MM.1S (cell line): ENCODE measurements around the gene PLK2.

Experiments
- DNase-seq: peaks from one replicate; pipeline ENCODE4 v3.0.0-alpha.2; 2015
- H2AFZ ChIP-seq: fragments of 300-600 bp; sonication (generic); 2 replicates; pipeline ENCODE4 v1.6.0; 2016; ENCODE audit warnings: antibody characterized with exemption, low read length
- H3F3A ChIP-seq: fragments of 300-600 bp; sonication (generic); 2 replicates; pipeline ENCODE4 v1.6.1; 2016; ENCODE audit warnings: mild to moderate bottlenecking, antibody characterized with exemption, low read length, moderate library complexity, mixed read lengths; ENCODE audit not compliant: insufficient read depth
- H3K27ac ChIP-seq: fragments of 300-600 bp; sonication (generic); 2 replicates; pipeline ENCODE4 v1.5.1; 2016; ENCODE audit warnings: mild to moderate bottlenecking, low read length
- H3K27me3 ChIP-seq: fragments of 300-600 bp; sonication (generic); replicated peaks from 2 replicates; pipeline ENCODE4 v1.6.0; 2016; ENCODE audit warnings: low read length; ENCODE audit not compliant: insufficient read depth
- H3K36me3 ChIP-seq: fragments of 300-600 bp; sonication (generic); replicated peaks from 2 replicates; pipeline ENCODE4 v1.6.1; 2016; ENCODE audit warnings: mild to moderate bottlenecking, low read length, mixed read lengths; ENCODE audit not compliant: insufficient read depth
- H3K4me1 ChIP-seq: fragments of 300-600 bp; sonication (generic); 2 replicates; pipeline ENCODE4 v1.6.1; 2016; ENCODE audit warnings: low read length, mixed read lengths
- H3K4me2 ChIP-seq: fragments of 300-600 bp; sonication (generic); 2 replicates; pipeline ENCODE4 v1.6.0; 2016; ENCODE audit warnings: low read depth, low read length
- H3K4me3 ChIP-seq: fragments of 300-600 bp; sonication (generic); 2 replicates; pipeline ENCODE4 v1.5.1; 2016; ENCODE audit warnings: low read length, mixed read lengths
- H3K79me2 ChIP-seq: fragments of 300-600 bp; sonication (generic); 2 replicates; pipeline ENCODE4 v1.6.1; 2016; ENCODE audit warnings: mixed run types, low read length, mixed read lengths
- H3K9ac ChIP-seq: fragments of 300-600 bp; sonication (generic); 2 replicates; pipeline ENCODE4 v1.6.1; 2016; ENCODE audit warnings: low read length, mixed read lengths
- H3K9me2 ChIP-seq: fragments of 300-600 bp; sonication (generic); replicated peaks from 2 replicates; pipeline ENCODE4 v1.6.1; 2016; ENCODE audit warnings: mild to moderate bottlenecking, low read length, mixed read lengths; ENCODE audit not compliant: insufficient read depth
- H3K9me3 ChIP-seq: fragments of 300-600 bp; sonication (generic); replicated peaks from 2 replicates; pipeline ENCODE4 v1.6.1; 2016; ENCODE audit warnings: mild to moderate bottlenecking, low read length, mixed read lengths; ENCODE audit not compliant: insufficient read depth
- H4K20me1 ChIP-seq: fragments of 300-600 bp; sonication (generic); 2 replicates; pipeline ENCODE4 v1.6.1; 2016; ENCODE audit warnings: mild to moderate bottlenecking, low read length, moderate library complexity, mixed read lengths; ENCODE audit not compliant: insufficient read depth
- CTCF ChIP-seq: fragments of 300-600 bp; sonication (generic); IDR thresholded peaks from 2 replicates; pipeline ENCODE4 v1.5.1; 2016; ENCODE audit warnings: antibody characterized with exemption, low read length, mixed read lengths
- EZH2 ChIP-seq: fragments of 300-600 bp; sonication (generic); optimal IDR thresholded peaks from 2 replicates; pipeline ENCODE3; 2017; ENCODE audit warnings: low read depth, mild to moderate bottlenecking, antibody characterized with exemption, low read length, mixed read lengths
- EZH2phosphoT487 ChIP-seq: fragments of 300-600 bp; sonication (generic); IDR thresholded peaks from 2 replicates; pipeline ENCODE4 v1.6.1; 2018; ENCODE audit warnings: antibody characterized with exemption, low read length

PLK2 gene

DNA sequence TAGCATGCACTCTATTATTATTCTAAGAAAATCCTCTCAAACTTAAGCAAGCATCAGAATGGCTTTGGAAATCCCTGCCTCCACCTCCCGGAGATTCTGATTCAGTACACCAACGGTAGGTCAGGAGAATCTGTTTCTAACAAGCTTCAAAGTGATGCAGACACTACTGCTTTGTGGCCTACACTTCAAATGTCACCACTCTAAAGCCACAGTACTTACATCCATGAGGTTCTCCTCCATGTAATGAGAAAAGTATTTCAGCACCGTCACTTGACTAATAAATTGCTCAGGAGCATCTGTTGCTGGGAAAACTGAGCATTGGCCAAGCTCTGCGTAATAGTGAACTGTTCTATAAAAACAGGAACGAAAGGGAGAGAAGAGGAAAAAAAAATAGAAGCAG, 4.8 kb downstream of the PLK2 start:
- H3K27ac ChIP-seq, result no peak overlapping the region
- H3K36me3 ChIP-seq, result no peaks in the 10 kb centered on the region; the same call in 1 of the 2 replicates
- H4K20me1 ChIP-seq, result no peaks in the 10 kb centered on the region

DNA sequence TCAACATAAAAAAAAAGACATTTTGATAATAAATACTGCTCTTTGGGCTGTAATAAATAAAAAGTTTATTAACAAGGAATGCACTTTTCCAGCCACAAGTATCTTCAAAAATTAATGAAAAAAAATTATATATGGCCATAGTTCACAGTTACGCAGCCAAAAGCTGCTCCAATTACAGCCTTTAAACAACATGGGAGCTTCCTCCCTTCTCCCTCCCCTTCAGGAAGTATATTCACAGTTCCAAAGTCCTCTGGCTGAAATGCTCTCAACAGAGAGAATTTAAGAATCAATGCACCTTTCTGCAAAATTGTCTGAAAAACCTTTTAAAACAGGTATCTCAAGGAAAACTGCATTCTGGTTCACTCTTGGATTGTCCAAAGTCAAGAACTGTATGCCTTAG, 5.9 kb downstream of the PLK2 start:
- Histone ChIP-seq H4K20me1 (no peaks in the 10 kb centered on the region), H3K36me3 (no peaks in the 10 kb centered on the region; the same call in 1 of the 2 replicates), H3K4me2 (no peak overlapping the region), H3K9ac (no peak overlapping the region), H3K9me2 (no peaks in the 10 kb centered on the region), H3F3A (no peaks in the 10 kb centered on the region), H3K4me1 (0 out of 2 replicates have a peak, but pooled peaks cover 7% of the 10 kb centered on the region), H3K79me2 (peaks cover 4% of the 10 kb centered on the region; the same call in 1 of the 2 replicates), H3K27ac (no peak overlapping the region), H3K9me3 (no peaks in the 10 kb centered on the region), H2AFZ (no peak overlapping the region), H3K4me3 (no peak overlapping the region), H3K27me3 (no peaks in the 10 kb centered on the region)
- no peak for TF ChIP-seq EZH2
- no peak for TF ChIP-seq CTCF
- no peak for TF ChIP-seq EZH2phosphoT487
- no peak for DNase-seq

More for the DNA sequence above, 4.8 kb downstream of the PLK2 start:
- no peak overlapping the region for H3K9ac ChIP-seq
- H3K4me3 ChIP-seq, result no peak overlapping the region
- no peaks in the 10 kb centered on the region for H3F3A ChIP-seq
- no peak for DNase-seq
- no peaks in the 10 kb centered on the region for H3K9me2 ChIP-seq
- H2AFZ ChIP-seq, result no peak overlapping the region
- no peak overlapping the region for H3K4me2 ChIP-seq
- H3K4me1 ChIP-seq, result 0 out of 2 replicates have a peak, but pooled peaks cover 7% of the 10 kb centered on the region
- peaks cover 11% of the 10 kb centered on the region for H3K79me2 ChIP-seq
- no peak for TF ChIP-seq EZH2phosphoT487
- TF ChIP-seq EZH2, result no peak
- TF ChIP-seq CTCF, result no peak
- H3K9me3 ChIP-seq, result no peaks in the 10 kb centered on the region
- H3K27me3 ChIP-seq, result no peaks in the 10 kb centered on the region

- Histone ChIP-seq H3K4me3 (no peak overlapping the region), H3K4me2 (no peak overlapping the region), H3K9me3 (no peaks in the 10 kb centered on the region), H3K36me3 (no peaks in the 10 kb centered on the region; the same call in 1 of the 2 replicates), H4K20me1 (no peaks in the 10 kb centered on the region), H3K9me2 (no peaks in the 10 kb centered on the region), H3K79me2 (no peaks in the 10 kb centered on the region), H2AFZ (no peak overlapping the region), H3K27me3 (no peaks in the 10 kb centered on the region), H3F3A (no peaks in the 10 kb centered on the region), H3K27ac (no peak overlapping the region), H3K4me1 (0 out of 2 replicates have a peak, but pooled peaks cover 1% of the 10 kb centered on the region), H3K9ac (no peak overlapping the region)
- no peak for DNase-seq
- no peak for TF ChIP-seq CTCF
- no peak for TF ChIP-seq EZH2phosphoT487
- no peak for TF ChIP-seq EZH2
Measured at GRCh38 chr5:58453306-58453705, 6.6 kb downstream of the PLK2 start.
